Measurements from ENCODE around the gene IKZF3. TPM values are rescaled to one million over a fixed set of nuclear protein-coding genes. Genes with fewer than 3 reads are reported as not detected.

IKZF3 gene
- total RNA-seq, 4 donors from 2014 or later: 2.9 to 8.3 (median 4.5) TPM

DNA sequence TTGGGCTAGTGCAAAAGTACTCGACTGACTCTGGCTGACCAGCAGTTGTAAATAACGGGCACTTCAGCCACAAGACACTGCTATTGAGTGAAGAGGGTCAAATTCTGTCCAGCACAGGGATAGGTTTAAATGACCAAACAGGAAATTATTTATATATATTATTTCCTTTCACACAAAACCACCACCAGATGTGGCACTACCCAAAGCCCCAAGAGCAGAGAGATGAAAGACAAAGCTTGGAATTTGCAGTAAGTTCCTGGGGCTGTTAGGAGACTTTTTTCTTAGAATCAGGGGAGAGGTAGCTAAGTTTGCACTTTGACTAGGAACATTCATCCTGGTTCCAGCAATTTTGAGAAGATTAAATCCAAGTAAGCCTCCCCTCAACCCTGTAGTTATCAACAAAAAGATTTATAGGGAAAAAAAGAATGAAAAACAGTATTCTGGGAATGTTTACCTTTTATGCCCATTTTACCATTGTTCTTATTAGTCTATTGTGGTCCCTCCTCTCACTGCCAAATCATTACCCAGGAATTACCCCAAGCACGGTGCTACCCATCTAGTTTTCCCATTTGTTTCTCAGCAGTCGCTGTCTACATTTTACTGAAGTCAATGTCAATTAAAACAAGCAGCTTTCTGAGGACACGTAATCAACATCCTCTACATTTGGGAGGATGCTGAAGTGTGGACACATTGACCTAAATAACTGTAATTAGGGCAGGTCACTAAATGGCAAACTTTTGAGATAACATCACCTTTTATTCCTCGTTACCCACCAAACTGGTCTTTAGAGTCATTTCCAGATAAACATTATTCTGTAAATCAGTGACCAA, 82.9 kb downstream of the IKZF3 start:
- ATAC-seq (ENCODE audit: low FRiP score) (no peak), DNase-seq (ENCODE audit: low spot score) (no peak)
- TF ChIP-seq, protein P1, sequence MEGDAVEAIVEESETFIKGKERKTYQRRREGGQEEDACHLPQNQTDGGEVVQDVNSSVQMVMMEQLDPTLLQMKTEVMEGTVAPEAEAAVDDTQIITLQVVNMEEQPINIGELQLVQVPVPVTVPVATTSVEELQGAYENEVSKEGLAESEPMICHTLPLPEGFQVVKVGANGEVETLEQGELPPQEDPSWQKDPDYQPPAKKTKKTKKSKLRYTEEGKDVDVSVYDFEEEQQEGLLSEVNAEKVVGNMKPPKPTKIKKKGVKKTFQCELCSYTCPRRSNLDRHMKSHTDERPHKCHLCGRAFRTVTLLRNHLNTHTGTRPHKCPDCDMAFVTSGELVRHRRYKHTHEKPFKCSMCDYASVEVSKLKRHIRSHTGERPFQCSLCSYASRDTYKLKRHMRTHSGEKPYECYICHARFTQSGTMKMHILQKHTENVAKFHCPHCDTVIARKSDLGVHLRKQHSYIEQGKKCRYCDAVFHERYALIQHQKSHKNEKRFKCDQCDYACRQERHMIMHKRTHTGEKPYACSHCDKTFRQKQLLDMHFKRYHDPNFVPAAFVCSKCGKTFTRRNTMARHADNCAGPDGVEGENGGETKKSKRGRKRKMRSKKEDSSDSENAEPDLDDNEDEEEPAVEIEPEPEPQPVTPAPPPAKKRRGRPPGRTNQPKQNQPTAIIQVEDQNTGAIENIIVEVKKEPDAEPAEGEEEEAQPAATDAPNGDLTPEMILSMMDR (IDR thresholded peaks at IDR 0.05): no peak

DNA sequence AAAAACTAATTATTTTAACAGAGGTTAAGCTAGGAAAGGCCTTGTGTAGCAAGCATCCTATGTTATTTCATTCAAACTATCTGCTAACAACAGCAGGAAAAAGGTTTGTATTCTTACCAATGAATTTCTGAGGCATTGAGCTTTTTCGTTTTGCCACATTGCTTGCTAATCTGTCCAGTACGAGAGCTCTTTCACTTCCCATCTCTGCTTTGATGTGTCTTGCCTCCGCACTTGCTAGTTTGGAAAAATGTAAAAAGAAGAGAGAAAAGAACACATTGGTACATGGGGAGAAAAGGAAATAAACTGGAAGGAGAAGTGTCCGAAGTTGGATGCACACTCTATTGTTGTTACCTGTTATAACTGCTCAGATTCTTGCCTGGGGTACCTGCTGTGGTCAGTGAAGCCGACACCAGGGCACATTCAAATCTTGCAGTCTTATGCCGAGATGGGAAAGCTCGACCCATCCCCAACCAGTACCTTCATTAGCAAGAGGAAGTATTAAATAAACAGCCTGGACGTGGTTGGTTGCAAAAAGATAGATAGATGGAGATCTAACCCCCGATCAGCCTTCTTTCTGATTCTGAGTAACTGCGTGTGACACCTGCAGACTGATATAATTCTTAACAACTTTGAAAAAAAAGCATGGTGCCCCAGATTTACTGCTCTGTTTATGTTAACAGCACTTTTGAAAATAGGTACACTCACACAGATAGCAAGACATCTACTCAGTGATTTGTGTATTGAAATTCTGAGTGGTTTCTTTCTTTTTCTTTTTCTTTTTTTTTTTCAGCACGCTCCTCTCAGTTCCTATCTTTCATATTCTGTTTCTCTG, 86.4 kb downstream of the IKZF3 start:
- TF ChIP-seq, protein P1 (IDR thresholded peaks at IDR 0.05): no peak
- DNase-seq (ENCODE audit: low spot score): no peak
- no peak for ATAC-seq (ENCODE audit: low FRiP score)

DNA sequence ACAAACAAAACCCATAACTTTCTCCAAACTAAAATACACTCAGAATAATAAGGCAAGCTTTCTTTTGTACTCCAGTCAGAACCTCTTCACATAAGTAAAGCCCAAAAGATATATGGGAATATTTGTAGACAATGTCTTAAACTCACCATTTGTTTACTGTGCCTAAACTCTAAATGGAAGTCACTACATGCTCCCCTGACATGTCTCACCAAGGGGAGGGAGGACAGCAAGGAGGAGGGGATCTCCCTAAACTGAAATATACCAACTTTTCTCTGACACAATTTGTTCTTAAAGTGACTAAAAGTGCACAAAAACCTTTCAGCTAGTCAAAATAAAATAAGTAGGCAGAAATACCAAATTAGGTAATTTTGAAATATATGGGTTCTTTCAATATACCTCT, 87.9 kb downstream of the IKZF3 start:
- no peak for ATAC-seq (ENCODE audit: low FRiP score)
- TF ChIP-seq, protein P1 (IDR thresholded peaks at IDR 0.05): no peak
- DNase-seq (ENCODE audit: low spot score): no peak

DNA sequence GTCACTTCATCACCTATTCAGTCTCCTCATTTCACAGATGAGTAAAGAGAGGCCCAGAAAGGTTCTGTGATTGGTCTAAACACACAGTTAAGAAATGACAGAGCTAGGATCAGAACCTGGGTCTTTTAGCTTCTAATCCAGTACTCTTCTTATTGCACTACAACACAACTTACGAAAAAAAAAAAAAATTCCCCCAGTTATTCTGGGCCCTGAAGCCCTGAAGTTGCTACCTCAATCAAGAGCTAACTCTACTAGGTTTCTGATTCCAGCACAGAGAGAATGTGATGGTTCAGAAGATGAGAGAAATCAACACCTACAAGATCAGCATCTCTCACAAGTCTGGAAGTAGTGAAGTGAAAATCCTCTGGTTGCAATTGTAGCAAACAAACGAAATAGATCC, 89.1 kb downstream of the IKZF3 start:
- TF ChIP-seq, protein P1 (IDR thresholded peaks at IDR 0.05): no peak
- DNase-seq (ENCODE audit: low spot score) (no peak), ATAC-seq (ENCODE audit: low FRiP score) (no peak)

DNA sequence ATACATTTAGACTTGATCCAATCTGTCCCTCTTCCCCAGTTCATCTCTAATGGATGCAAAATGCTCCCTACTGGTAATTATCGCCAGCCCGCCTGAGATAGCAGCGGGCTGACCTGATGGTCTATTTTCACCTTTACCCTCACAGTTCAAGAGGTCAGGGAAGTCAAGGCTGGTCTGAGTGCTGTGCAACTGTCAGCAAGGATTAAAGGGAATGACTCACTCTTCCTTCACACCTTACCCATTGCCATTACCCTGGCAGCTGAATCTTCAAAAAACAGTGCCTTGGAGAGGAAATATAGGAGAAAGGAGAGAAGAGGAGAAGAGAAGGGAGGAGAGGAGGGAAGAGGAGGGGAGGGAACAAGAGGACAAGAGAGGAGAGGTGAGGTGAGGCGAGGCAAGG, 90.1 kb downstream of the IKZF3 start:
- no peak for ATAC-seq (ENCODE audit: low FRiP score)
- TF ChIP-seq, protein P1 (IDR thresholded peaks at IDR 0.05): no peak
- no peak for DNase-seq (ENCODE audit: low spot score)

DNA sequence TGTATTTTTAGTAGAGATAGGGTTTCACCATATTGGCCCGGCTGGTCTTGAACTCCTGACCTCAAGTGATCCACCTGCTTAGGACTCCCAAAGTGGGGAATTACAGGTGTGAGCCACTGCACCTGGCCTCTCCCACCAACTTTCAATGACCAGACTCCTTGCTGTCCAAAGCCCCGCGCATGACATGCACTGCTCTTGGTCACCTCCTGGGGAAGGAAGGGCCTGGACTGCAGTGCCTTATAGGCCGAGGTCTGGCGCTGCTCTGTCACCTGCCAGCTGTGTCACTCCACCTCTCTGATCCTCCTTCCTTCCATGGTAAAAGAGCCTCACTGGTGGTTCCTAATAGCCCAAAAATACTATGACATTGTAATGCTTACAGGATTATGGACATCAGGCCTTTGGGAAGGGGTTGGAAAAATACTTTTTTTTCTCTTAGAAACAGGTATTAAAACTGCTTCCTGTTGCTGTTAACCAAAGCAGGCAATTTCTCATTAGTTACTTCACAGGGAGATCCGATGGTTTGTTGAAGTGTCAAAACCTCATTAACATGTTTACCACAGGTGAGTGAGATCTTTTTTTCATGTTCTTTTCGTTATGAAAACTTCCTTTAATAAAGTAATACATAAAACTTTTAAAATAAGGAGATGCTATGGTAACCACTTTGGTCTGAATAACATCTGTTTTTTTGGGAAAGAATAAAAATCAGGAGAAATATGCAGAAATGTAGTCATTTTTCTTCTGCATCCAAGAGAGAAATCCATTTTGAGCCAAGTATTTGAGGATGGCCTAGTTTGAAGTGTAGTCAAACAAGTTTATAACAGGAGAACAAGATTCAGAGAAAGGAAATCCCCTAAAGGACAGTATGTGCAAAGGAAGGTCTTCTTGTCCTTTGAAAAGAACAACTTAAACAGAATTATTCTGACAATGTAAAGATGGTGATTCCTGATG, 90.9 kb downstream of the IKZF3 start:
- TF ChIP-seq, protein P1 (IDR thresholded peaks at IDR 0.05): no peak
- ATAC-seq (ENCODE audit: low FRiP score): no peak
- no peak for DNase-seq (ENCODE audit: low spot score)
